HG03159 (cell line): Measurements from ENCODE around the gene CA5B.
"Not testable (repeated sequence)": the region's sequence is repeated elsewhere in the genome, so short reads cannot be mapped to it uniquely, and the experiment has no call there.

Experiments used
- ATAC-seq: cut with Tn5 transposase; IDR thresholded peaks from one replicate; pipeline ENCODE4 v1.9.1; 2021; ENCODE audit warnings: mild to moderate bottlenecking, moderate library complexity; ENCODE audit not compliant: unreplicated experiment

Gene CA5B

GRCh38 chrX:15747626-15748173 lies 9.6 kb downstream of the CA5B start:
- ATAC-seq, result no peak

GRCh38 chrX:15748841-15749240 lies 10.8 kb downstream of the CA5B start:
- ATAC-seq, result no peak

- peak; percentile 77 for ATAC-seq
Observed at GRCh38 chrX:15749642-15750610, 11.9 kb downstream of the CA5B start.

- ATAC-seq, result no peak
Observed at GRCh38 chrX:15750611-15751154, 12.6 kb downstream of the CA5B start.

GRCh38 chrX:15751155-15751819 lies 13.2 kb downstream of the CA5B start:
- ATAC-seq, result peak; percentile 47

- no peak for ATAC-seq
Observed at GRCh38 chrX:15755091-15755490, 17.0 kb downstream of the CA5B start.

- no peak for ATAC-seq
Observed at GRCh38 chrX:15758140-15758539, 20.1 kb downstream of the CA5B start.

- not testable (repeated sequence) for ATAC-seq
Observed at GRCh38 chrX:15759886-15760285, 21.8 kb downstream of the CA5B start.

- no peak for ATAC-seq
Observed at GRCh38 chrX:15761564-15762191, 23.6 kb downstream of the CA5B start.

- ATAC-seq, result no peak
Observed at GRCh38 chrX:15769300-15769954, 31.4 kb downstream of the CA5B start.

GRCh38 chrX:15781961-15782699 lies 44.1 kb downstream of the CA5B start:
- peak; percentile 91 for ATAC-seq

- no peak for ATAC-seq
Observed at GRCh38 chrX:15785176-15785750, 47.2 kb downstream of the CA5B start.

- ATAC-seq, result no peak
Observed at GRCh38 chrX:15786915-15787314, 48.8 kb downstream of the CA5B start.

GRCh38 chrX:15789979-15790768 lies 52.1 kb downstream of the CA5B start, which contains the start of gene ZRSR2:
TSS of gene ZRSR2 (plus strand) at chrX:15790484. CDS start at chrX:15790496, 12 bp downstream.
- peak; percentile 92 for ATAC-seq

GRCh38 chrX:15790769-15791290 lies 52.8 kb downstream of the CA5B start:
- peak; percentile 22 for ATAC-seq

- ATAC-seq, result no peak
Observed at GRCh38 chrX:15797707-15798106, 59.6 kb downstream of the CA5B start.

- ATAC-seq, result no peak
Observed at GRCh38 chrX:15804563-15804962, 66.5 kb downstream of the CA5B start.

- no peak for ATAC-seq
Observed at GRCh38 chrX:15808254-15808653, 70.2 kb downstream of the CA5B start.
